Liver (tissue), 9 donors: ENCODE measurements around the gene SYCP2. TPM values are rescaled to one million over a fixed set of nuclear protein-coding genes. Genes with fewer than 3 reads are reported as not detected.

Experiments
- DNase-seq: peaks from one replicate; pipeline ENCODE4 v3.0.0-alpha.2; 2017; ENCODE audit warnings: low spot score
- H3K27ac ChIP-seq, 2 donors: one replicate each; pipeline ENCODE4 v1.7.0; 2013; ENCODE audit warnings: inconsistent platforms in 2 of 2, low read length in 2 of 2, control low read depth in 1 of 2, low read depth in 1 of 2, mild to moderate bottlenecking in 1 of 2
- H3K27me3 ChIP-seq, 4 donors: one replicate each; pipeline versions ENCODE4 v1.6.1 to v1.7.0; 2013; ENCODE audit warnings: low read length in 3 of 4, inconsistent platforms in 1 of 4, mild to moderate bottlenecking in 1 of 4, moderate library complexity in 1 of 4; ENCODE audit not compliant: control insufficient read depth in 4 of 4, insufficient read depth in 4 of 4
- H3K36me3 ChIP-seq, 4 donors: one replicate each; pipeline versions ENCODE4 v1.6.1 to v1.7.0; 2013; ENCODE audit warnings: low read length in 3 of 4, mild to moderate bottlenecking in 3 of 4, low read depth in 1 of 4, moderate library complexity in 1 of 4; ENCODE audit not compliant: control insufficient read depth in 4 of 4, insufficient read depth in 3 of 4
- H3K4me1 ChIP-seq, 4 donors: one replicate each; pipeline versions ENCODE4 v1.6.1 to v1.7.0; 2013; ENCODE audit warnings: low read length in 3 of 4, mild to moderate bottlenecking in 3 of 4, moderate library complexity in 1 of 4; ENCODE audit not compliant: control insufficient read depth in 4 of 4, insufficient read depth in 4 of 4
- H3K4me3 ChIP-seq, 3 donors: one replicate each; pipeline versions ENCODE4 v1.6.1 to v1.7.0; 2013; ENCODE audit warnings: low read length in 3 of 3, control low read depth in 1 of 3, low read depth in 1 of 3, mild to moderate bottlenecking in 1 of 3
- H3K9ac ChIP-seq, 2 donors: one replicate each; pipeline ENCODE4 v1.7.0; 2013; ENCODE audit warnings: low read length in 2 of 2, mild to moderate bottlenecking in 2 of 2, moderate library complexity in 2 of 2, control low read depth in 1 of 2, low read depth in 1 of 2
- H3K9me3 ChIP-seq, 4 donors: one replicate each; pipeline versions ENCODE4 v1.6.1 to v1.7.0; 2013; ENCODE audit warnings: low read length in 3 of 4; ENCODE audit not compliant: control insufficient read depth in 4 of 4
- ATF3 ChIP-seq: IDR thresholded peaks from 2 replicates; pipeline ENCODE4 v1.6.1; 2016; ENCODE audit warnings: antibody characterized with exemption
- EGR1 ChIP-seq, 2 donors: IDR thresholded peaks; 2 replicates each; pipeline ENCODE4 v1.6.1; 2016 to 2018; ENCODE audit warnings: antibody characterized with exemption in 2 of 2, low read depth in 2 of 2
- FOXA1 ChIP-seq: IDR thresholded peaks from 2 replicates; pipeline ENCODE4 v1.6.1; 2016; ENCODE audit warnings: antibody characterized with exemption
- FOXA2 ChIP-seq: IDR thresholded peaks from 2 replicates; pipeline ENCODE4 v1.6.1; 2016; ENCODE audit warnings: antibody characterized with exemption
- HNF4G ChIP-seq: IDR thresholded peaks from 2 replicates; pipeline ENCODE4 v1.6.1; 2016; ENCODE audit warnings: antibody characterized with exemption
- JUND ChIP-seq, 2 donors: IDR thresholded peaks; 2 replicates each; pipeline ENCODE4 v1.6.1; 2016; ENCODE audit warnings: antibody characterized with exemption in 2 of 2
- NR2F2 ChIP-seq: IDR thresholded peaks from 2 replicates; pipeline ENCODE4 v1.6.1; 2016; ENCODE audit warnings: antibody characterized with exemption
- RAD21 ChIP-seq, 2 donors: IDR thresholded peaks; 2 replicates each; pipeline ENCODE4 v1.6.1; 2016; ENCODE audit warnings: antibody characterized with exemption in 2 of 2, mild to moderate bottlenecking in 2 of 2
- RXRA ChIP-seq, 2 donors: IDR thresholded peaks; 2 replicates each; pipeline ENCODE4 v1.6.1; 2017 to 2018; ENCODE audit warnings: antibody characterized with exemption in 2 of 2, mild to moderate bottlenecking in 1 of 2
- SP1 ChIP-seq: IDR thresholded peaks from 2 replicates; pipeline ENCODE4 v1.6.1; 2018; ENCODE audit warnings: antibody characterized with exemption, mild to moderate bottlenecking
- TAF1 ChIP-seq: conservative IDR thresholded peaks from 2 replicates; pipeline ENCODE4 v1.6.1; 2016; ENCODE audit warnings: antibody characterized with exemption, mild to moderate bottlenecking
- YY1 ChIP-seq: IDR thresholded peaks from 2 replicates; pipeline ENCODE4 v1.6.1; 2016; ENCODE audit warnings: antibody characterized with exemption, mild to moderate bottlenecking
- WGBS: extraction: QIAGEN DNeasy Blood & Tissue Kit; methylation state at CpG from one replicate; pipeline ENCODE4 v1.1.7; 2013; 5-methylcytosine and 5-hydroxymethylcytosine counted together
- polyA plus RNA-seq, 2 donors: library from polyadenylated mRNA; stranded (reverse) in 1 of 2; unstranded in 1 of 2; fragments of 200-250 nt in 1 of 2; fragments of >200 nt in 1 of 2; fragmentation: Nextera tagmentation in 1 of 2; extraction: Ambion mirVana in 1 of 2; gene quantifications; one replicate each; pipeline versions ENCODE4 v1.2.1 to v1.2.3, GENCODE V29; 2013 to 2015
- total RNA-seq, 2 donors: library from RNA; depleted of rRNA; stranded (reverse); fragments of >200 nt; gene quantifications; one replicate each; pipeline ENCODE4 v1.2.3, GENCODE V29; 2014
- TF ChIP-seq, protein P1 (sequence below): IDR thresholded peaks from 2 replicates; pipeline ENCODE4 v1.6.1; 2016; ENCODE audit warnings: antibody characterized with exemption
- TF ChIP-seq, protein P2 (sequence below): fragments of 150-350 bp; IDR thresholded peaks from 2 replicates; pipeline ENCODE4 v1.5.1; 2017; ENCODE audit warnings: improper control_type of control experiment, low read depth, low read length; ENCODE audit not compliant: missing input control
- TF ChIP-seq, protein P3 (sequence below): IDR thresholded peaks from 2 replicates; pipeline ENCODE4 v1.6.1; 2016; ENCODE audit warnings: antibody characterized with exemption, mild to moderate bottlenecking
- donor health status: healthy.
- donor health status: healthy.
- donor health status: healthy.
- donor health status: healthy.
- donor health status: healthy.

SYCP2 gene
- total and polyA plus RNA-seq, 4 donors, result 0.07 to 0.84 (median 0.38) TPM

DNA sequence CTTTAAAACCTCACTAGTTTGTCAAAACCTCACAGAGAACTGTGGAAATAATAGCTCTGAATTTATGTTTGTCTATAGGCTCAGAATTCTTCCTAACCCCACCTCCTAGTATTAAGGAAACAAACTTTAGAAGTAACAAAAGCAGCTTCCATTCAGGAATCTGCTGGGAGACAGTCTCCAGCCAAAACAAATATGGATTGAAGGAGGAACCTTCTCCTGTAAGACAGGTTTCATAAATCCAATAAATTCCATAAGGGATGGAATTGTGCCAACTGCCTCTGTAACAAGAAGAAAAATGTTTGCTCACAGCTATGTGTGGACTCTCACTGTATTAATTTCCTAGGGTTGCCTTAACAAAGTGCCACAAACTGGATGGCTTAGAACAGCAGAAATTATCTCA lies 7.5 kb downstream of the SYCP2 start (continued):
- TF ChIP-seq RXRA (IDR thresholded peaks at IDR 0.05) (no peak), FOXA1 (no peak), YY1 (no peak), FOXA2 (no peak)
- TF ChIP-seq, protein P1, sequence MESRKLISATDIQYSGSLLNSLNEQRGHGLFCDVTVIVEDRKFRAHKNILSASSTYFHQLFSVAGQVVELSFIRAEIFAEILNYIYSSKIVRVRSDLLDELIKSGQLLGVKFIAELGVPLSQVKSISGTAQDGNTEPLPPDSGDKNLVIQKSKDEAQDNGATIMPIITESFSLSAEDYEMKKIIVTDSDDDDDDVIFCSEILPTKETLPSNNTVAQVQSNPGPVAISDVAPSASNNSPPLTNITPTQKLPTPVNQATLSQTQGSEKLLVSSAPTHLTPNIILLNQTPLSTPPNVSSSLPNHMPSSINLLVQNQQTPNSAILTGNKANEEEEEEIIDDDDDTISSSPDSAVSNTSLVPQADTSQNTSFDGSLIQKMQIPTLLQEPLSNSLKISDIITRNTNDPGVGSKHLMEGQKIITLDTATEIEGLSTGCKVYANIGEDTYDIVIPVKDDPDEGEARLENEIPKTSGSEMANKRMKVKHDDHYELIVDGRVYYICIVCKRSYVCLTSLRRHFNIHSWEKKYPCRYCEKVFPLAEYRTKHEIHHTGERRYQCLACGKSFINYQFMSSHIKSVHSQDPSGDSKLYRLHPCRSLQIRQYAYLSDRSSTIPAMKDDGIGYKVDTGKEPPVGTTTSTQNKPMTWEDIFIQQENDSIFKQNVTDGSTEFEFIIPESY, result no peak

- peaks cover 0 to 8% (median 0%) of the 10 kb centered on the region in 4 donors for H3K27me3 ChIP-seq
- H3K9ac ChIP-seq, result no peak overlapping the region
- no peak overlapping the region for H3K27ac ChIP-seq
- no peaks in the 10 kb centered on the region for H3K4me1 ChIP-seq
- no peak for TF ChIP-seq YY1
- TF ChIP-seq, protein P2, sequence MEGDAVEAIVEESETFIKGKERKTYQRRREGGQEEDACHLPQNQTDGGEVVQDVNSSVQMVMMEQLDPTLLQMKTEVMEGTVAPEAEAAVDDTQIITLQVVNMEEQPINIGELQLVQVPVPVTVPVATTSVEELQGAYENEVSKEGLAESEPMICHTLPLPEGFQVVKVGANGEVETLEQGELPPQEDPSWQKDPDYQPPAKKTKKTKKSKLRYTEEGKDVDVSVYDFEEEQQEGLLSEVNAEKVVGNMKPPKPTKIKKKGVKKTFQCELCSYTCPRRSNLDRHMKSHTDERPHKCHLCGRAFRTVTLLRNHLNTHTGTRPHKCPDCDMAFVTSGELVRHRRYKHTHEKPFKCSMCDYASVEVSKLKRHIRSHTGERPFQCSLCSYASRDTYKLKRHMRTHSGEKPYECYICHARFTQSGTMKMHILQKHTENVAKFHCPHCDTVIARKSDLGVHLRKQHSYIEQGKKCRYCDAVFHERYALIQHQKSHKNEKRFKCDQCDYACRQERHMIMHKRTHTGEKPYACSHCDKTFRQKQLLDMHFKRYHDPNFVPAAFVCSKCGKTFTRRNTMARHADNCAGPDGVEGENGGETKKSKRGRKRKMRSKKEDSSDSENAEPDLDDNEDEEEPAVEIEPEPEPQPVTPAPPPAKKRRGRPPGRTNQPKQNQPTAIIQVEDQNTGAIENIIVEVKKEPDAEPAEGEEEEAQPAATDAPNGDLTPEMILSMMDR, result no peak
- TF ChIP-seq RAD21 (IDR thresholded peaks at IDR 0.05), result no peak
- no peak for TF ChIP-seq NR2F2
- TF ChIP-seq HNF4G, result no peak
- no peak for TF ChIP-seq JUND (IDR thresholded peaks at IDR 0.05)
- no peak for TF ChIP-seq FOXA2
- TF ChIP-seq SP1, result no peak
- TF ChIP-seq, protein P3, sequence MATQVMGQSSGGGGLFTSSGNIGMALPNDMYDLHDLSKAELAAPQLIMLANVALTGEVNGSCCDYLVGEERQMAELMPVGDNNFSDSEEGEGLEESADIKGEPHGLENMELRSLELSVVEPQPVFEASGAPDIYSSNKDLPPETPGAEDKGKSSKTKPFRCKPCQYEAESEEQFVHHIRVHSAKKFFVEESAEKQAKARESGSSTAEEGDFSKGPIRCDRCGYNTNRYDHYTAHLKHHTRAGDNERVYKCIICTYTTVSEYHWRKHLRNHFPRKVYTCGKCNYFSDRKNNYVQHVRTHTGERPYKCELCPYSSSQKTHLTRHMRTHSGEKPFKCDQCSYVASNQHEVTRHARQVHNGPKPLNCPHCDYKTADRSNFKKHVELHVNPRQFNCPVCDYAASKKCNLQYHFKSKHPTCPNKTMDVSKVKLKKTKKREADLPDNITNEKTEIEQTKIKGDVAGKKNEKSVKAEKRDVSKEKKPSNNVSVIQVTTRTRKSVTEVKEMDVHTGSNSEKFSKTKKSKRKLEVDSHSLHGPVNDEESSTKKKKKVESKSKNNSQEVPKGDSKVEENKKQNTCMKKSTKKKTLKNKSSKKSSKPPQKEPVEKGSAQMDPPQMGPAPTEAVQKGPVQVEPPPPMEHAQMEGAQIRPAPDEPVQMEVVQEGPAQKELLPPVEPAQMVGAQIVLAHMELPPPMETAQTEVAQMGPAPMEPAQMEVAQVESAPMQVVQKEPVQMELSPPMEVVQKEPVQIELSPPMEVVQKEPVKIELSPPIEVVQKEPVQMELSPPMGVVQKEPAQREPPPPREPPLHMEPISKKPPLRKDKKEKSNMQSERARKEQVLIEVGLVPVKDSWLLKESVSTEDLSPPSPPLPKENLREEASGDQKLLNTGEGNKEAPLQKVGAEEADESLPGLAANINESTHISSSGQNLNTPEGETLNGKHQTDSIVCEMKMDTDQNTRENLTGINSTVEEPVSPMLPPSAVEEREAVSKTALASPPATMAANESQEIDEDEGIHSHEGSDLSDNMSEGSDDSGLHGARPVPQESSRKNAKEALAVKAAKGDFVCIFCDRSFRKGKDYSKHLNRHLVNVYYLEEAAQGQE, result no peak
- no peak for TF ChIP-seq EGR1 (IDR thresholded peaks at IDR 0.05; ENCODE audit: low read depth in 2 of 2)
- TF ChIP-seq RXRA (IDR thresholded peaks at IDR 0.05), result no peak
- no peak for TF ChIP-seq TAF1
- TF ChIP-seq FOXA1, result no peak
- TF ChIP-seq ATF3, result no peak
- TF ChIP-seq, protein P1, result no peak
- no peak for DNase-seq
- WGBS, result 77% methylated on average over 1 of the region's 1 CpG
- no peaks in the 10 kb centered on the region for H3K9me3 ChIP-seq
- H3K4me3 ChIP-seq, result no peak overlapping the region
- H3K36me3 ChIP-seq, result no peaks in the 10 kb centered on the region
Measured at GRCh38 chr20:59925359-59925758, 8.1 kb downstream of the SYCP2 start.
